SJSA1 (cell line): Measurements from ENCODE around the gene NOS3. TPM values are rescaled to one million over a fixed set of nuclear protein-coding genes. Genes with fewer than 3 reads are reported as not detected.
"Not testable (repeated sequence)": the region's sequence is repeated elsewhere in the genome, so short reads cannot be mapped to it uniquely, and the experiment has no call there.

Source experiments
- DNase-seq, 2 experiments: peaks; one replicate each; pipeline ENCODE4 v3.0.0-alpha.2; 2015 to 2020; ENCODE audit warnings: low spot score in 2 of 2, low read depth in 1 of 2
- H3K27ac ChIP-seq: fragments of 250-450 bp; sonication (Bioruptor Pico); 2 replicates; pipeline ENCODE4 v1.5.1; 2020; ENCODE audit warnings: mild to moderate bottlenecking, moderate library complexity
- H3K27me3 ChIP-seq: fragments of 250-450 bp; sonication (Bioruptor Pico); replicated peaks from 2 replicates; pipeline ENCODE4 v1.5.1; 2020; ENCODE audit warnings: mild to moderate bottlenecking, moderate library complexity
- H3K36me3 ChIP-seq: fragments of 250-450 bp; sonication (Bioruptor Pico); 2 replicates; pipeline ENCODE4 v1.5.1; 2020; ENCODE audit warnings: mild to moderate bottlenecking
- H3K4me1 ChIP-seq: fragments of 250-450 bp; sonication (Bioruptor Pico); replicated peaks from 2 replicates; pipeline ENCODE4 v1.6.1; 2021; ENCODE audit warnings: mild to moderate bottlenecking
- H3K4me3 ChIP-seq: fragments of 250-450 bp; sonication (Bioruptor Pico); 2 replicates; pipeline ENCODE4 v1.5.1; 2020; ENCODE audit warnings: mild to moderate bottlenecking
- H3K9me3 ChIP-seq: fragments of 250-450 bp; sonication (Bioruptor Pico); replicated peaks from 2 replicates; pipeline ENCODE4 v1.5.1; 2020; ENCODE audit warnings: mild to moderate bottlenecking
- total RNA-seq: library from RNA; depleted of rRNA; stranded (reverse); fragments of >200 nt; shearing (Covaris generic); gene quantifications from 2 replicates; pipeline ENCODE4 v1.2.3, GENCODE V29; 2014

Gene NOS3
- total RNA-seq, 1 experiment from 2014 or later: not detected

DNA sequence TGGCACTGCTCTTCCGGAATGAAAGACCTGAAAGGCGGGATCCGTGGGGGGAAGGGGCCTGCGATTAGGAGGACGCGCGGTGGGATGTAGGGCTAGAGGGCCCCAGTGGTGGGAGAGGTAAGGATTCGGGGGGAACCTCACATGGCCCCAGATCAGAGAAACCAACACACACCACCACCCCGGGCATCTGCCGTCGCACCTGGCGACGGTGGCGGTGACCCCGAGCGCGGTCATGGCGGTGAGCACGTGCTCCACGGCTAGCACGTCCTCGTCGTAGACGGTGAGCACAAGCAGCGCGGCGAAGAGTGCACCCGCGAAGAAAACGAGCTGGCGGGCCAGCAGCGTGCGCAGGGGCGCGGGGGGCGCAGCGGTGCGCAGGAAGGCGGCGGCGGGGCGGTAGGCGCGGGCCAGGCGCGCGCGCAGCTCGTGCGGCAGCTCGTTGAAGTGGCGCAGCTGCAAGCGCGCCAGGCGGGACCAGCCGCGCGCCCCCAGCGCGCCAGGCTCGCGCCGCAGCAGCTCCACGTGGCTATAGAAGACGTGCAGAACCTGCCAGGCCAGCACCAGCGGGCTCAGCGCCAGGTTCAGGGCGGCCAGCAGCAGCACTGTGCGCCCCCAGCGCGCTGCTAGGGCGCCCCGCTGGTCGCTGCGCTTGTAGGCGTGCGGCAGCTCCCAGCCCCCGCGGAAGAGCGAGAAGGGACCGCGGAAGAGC is 27.8 kb downstream of the NOS3 start:
- no peak overlapping the region for H3K27ac ChIP-seq
- H3K9me3 ChIP-seq: peaks cover 7% of the 10 kb centered on the region; the same call in 1 of the 2 replicates
- H3K4me3 ChIP-seq: no peak overlapping the region
- no peak for DNase-seq
- no peaks in the 10 kb centered on the region for H3K36me3 ChIP-seq
- H3K4me1 ChIP-seq: peaks cover 18% of the 10 kb centered on the region
- H3K27me3 ChIP-seq: peaks cover 50% of the 10 kb centered on the region

DNA sequence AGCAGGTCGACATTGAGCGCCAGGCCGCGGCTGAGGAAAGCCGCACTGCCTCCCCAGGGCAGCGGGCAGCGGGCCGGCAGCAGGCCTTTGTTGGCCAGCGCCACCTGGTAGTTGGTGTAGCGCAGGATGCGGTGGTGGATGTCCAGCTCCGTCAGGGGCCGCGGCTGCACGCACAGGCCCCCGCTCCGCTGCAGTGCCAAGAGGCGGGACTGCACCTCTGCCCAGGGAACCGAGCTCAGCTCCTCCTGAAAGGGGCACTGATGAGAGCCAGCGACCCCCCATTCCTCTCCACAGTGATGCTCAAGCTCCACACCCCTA is 28.3 kb downstream of the NOS3 start:
- H3K4me3 ChIP-seq: no peak overlapping the region
- peaks cover 46% of the 10 kb centered on the region for H3K27me3 ChIP-seq
- H3K4me1 ChIP-seq: peaks cover 13% of the 10 kb centered on the region
- no peaks in the 10 kb centered on the region for H3K36me3 ChIP-seq
- H3K9me3 ChIP-seq: peaks cover 7% of the 10 kb centered on the region; the same call in 1 of the 2 replicates
- H3K27ac ChIP-seq: no peak overlapping the region
- DNase-seq: no peak

DNA sequence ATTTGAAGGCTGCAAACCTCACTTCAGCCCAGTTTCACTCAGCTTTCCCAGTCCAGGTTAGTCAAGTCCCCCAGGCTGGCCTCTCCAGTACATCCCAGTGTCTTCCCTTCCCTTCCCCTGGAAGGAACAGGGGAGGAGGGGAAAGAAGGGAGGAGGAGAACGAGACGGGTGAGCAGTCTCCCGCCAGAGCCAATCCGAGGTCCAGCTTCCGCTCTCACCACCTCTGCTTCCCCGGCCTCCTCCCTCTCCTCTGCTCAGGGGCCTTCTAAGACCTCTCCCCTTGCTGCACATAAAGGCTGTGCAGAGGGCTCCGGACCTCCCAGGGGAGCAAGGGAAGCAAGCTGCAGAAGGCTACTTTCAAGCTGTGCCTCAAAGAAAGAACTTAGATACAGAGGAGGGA is 29.4 kb downstream of the NOS3 start:
- Histone ChIP-seq H3K4me1 (peaks cover 11% of the 10 kb centered on the region), H3K27me3 (peaks cover 43% of the 10 kb centered on the region)

DNA sequence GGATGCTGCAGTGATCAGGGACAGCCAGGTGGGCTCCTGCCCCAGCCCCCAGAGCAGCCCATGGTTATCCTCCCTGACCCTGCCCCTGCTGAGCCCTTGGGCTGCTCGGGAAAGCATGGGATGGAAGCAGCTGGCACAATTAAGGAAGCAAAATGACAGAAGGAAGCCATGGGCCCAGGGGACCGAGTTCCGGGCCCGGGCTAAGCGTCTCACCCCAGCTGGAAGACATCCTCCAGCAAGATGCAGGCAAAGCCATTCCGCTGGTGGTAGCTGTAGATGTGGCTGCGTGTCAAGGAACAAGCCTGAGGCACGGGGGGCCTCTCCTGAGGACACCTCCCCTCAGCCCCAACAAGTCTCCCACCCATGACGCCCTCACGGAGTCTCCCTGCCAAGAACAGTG is 32.4 kb downstream of the NOS3 start:
- H3K4me3 ChIP-seq: no peak overlapping the region
- no peaks in the 10 kb centered on the region for H3K36me3 ChIP-seq
- H3K4me1 ChIP-seq: peaks cover 12% of the 10 kb centered on the region
- H3K27me3 ChIP-seq: peaks cover 34% of the 10 kb centered on the region
- peaks cover 7% of the 10 kb centered on the region; the same call in 1 of the 2 replicates for H3K9me3 ChIP-seq
- no peak overlapping the region for H3K27ac ChIP-seq
- no peak for DNase-seq

More for the DNA sequence above, 29.4 kb downstream of the NOS3 start:
- H3K9me3 ChIP-seq: peaks cover 7% of the 10 kb centered on the region; the same call in 1 of the 2 replicates
- H3K4me3 ChIP-seq: no peak overlapping the region
- H3K27ac ChIP-seq: no peak overlapping the region
- H3K36me3 ChIP-seq: no peaks in the 10 kb centered on the region
- DNase-seq: no peak

DNA sequence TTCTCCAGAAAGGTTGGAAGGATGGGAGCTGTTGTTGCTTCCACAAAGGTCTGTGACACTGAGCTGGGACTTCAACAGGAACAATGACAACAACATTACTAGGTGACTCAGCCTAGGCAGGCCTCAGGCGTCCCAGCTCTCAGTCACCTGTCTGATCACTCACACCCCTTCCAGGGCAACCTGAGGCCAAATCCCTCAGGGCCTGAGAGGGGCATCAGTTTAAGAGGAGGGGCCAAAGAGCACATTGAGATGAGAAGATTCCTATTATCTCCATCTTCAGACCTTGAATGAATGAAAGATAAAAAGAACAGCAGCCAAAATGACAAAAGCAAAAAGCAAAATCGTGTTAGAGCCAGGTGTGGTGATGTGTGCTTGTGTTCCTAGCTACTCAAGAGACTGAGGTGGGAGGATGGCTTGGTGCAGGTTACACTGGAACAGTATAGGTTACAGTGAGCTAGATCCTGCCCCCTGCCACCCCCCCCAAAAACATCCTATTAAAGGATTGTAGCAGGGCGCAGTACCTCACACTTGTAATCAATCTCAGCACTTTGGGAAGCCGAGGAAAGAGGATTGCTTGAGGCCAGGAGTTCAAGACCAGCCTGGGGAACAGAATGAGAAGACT is 33.7 kb downstream of the NOS3 start, which contains the start of gene ATG9B:
TSS of gene ATG9B (minus strand) at position 60 of the 622 bp plus-strand sequence. CDS start 71 bp downstream, outside the sequence.
- no peak for DNase-seq
- no peak within 1 kb of the TSS for H3K27ac ChIP-seq
- H3K4me1 ChIP-seq: peaks cover 13% of the 10 kb centered on the region
- no peak within 1 kb of the TSS for H3K4me3 ChIP-seq
- peaks cover 20% of the 10 kb centered on the region for H3K27me3 ChIP-seq
- no peaks in the 10 kb centered on the region for H3K9me3 ChIP-seq
- H3K36me3 ChIP-seq: no peaks in the 10 kb centered on the region

DNA sequence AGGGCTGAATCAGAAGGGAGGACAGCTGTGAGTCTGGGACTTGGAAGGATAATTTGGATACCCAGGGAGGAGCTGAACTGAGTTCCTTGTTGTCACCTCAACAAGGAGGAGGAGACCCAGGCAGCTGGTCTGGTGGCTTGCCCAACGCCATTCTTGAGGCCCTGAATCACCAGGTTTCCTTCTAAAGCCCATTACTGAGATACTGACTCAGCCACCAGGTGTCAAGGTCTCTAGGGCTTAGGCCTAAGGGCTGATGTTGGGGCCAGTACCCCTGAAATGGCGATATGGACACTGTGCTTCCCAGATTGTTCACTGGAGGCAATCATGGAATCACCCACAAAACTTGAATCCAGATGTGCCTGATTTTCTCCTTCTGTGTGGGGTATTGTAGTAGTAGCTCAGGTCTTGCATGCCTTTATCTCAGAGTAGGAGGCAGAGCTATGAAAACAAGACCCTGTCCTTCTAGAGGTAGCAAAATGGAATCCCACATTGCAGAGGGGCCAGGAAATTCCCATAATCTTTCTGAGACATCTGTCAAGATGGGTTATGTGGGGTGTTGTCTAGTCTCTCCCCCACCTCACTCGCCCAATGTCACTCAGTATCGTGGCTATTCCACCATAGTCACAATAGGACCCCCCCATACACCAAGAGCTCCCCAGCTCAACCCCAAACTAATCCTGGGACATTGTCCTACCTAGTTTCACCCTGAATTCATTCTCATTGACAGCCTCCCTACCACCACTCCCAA is 35.3 kb downstream of the NOS3 start:
- no peak for DNase-seq

DNA sequence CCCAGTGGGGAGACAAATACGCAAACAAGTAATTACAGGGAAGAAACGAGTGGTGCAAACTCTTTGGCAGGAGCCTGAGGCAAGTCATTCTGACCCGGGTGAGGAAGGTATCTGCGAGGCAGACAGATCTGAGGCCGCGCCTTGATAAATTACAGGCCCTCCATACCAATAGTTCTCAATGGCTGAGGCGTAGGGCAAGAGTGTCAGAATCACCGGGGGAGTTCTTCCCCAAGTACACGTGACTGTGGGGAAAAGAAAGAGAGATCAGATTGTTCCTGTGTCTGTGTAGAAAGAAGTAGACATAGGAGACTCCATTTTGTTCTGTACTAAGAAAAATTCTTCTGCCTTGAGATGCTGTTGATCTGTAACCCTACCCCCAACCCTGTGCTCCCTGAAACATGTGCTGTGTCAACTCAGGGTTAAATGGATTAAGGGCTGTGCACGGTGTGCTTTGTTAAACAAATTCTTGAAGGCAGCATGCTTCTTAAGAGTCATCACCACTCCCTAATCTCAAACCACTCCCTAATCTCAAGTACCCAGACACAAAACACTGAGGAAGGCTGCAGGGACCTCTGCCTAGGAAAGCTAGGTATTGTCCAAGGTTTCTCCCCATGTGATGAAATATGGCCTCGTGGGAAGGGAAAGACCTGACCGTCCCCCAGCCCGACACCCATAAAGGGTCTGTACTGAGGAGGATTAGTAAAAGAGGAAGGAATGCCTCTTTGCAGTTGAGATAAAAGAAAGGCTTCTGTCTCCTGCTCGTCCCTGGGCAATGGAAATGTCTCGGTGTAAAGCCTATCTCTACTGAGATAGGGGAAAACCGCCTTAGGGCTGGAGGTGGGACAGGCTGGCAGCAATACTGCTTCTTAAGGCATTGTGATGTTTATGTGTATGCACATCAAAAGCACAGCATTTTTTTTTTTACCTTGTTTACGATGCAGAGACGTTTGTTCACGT is 36.2 kb downstream of the NOS3 start:
- DNase-seq, H3K27ac ChIP-seq, H3K27me3 ChIP-seq, H3K36me3 ChIP-seq, H3K4me3 ChIP-seq, H3K9me3 ChIP-seq: not testable (repeated sequence)
- H3K4me1 ChIP-seq: peaks cover 19% of the 10 kb centered on the region

More for the DNA sequence above, 35.3 kb downstream of the NOS3 start:
- peaks cover 19% of the 10 kb centered on the region for H3K4me1 ChIP-seq
- peaks cover 7% of the 10 kb centered on the region; the same call in 1 of the 2 replicates for H3K27me3 ChIP-seq
- no peaks in the 10 kb centered on the region for H3K36me3 ChIP-seq
- H3K9me3 ChIP-seq: no peaks in the 10 kb centered on the region
- no peak overlapping the region for H3K4me3 ChIP-seq
- no peak overlapping the region for H3K27ac ChIP-seq

DNA sequence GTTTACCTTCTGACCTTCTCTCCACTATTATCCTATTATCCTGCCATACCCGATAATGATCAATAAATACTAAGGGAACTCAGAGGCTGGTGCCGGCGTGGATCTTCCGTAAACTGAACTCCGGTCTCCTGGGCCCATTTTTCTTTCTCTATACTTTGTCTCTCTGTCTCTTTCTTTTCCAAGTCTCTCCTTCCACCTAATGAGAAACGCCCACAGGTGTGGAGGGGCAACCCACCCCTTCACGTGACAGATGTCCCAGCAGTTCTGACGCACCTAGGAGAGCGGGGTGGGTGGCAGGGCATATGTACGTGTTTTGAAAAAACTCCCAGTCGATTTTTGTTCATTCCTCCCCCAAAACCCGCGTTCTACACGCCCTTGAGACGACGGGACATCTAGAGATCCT is 36.9 kb downstream of the NOS3 start:
- not testable (repeated sequence) for H3K36me3 ChIP-seq, H3K27me3 ChIP-seq, H3K9me3 ChIP-seq, DNase-seq
- Histone ChIP-seq H3K27ac (peak overlapping the region; percentile 69), H3K4me3 (peak overlapping the region; percentile 72), H3K4me1 (peaks cover 19% of the 10 kb centered on the region)

DNA sequence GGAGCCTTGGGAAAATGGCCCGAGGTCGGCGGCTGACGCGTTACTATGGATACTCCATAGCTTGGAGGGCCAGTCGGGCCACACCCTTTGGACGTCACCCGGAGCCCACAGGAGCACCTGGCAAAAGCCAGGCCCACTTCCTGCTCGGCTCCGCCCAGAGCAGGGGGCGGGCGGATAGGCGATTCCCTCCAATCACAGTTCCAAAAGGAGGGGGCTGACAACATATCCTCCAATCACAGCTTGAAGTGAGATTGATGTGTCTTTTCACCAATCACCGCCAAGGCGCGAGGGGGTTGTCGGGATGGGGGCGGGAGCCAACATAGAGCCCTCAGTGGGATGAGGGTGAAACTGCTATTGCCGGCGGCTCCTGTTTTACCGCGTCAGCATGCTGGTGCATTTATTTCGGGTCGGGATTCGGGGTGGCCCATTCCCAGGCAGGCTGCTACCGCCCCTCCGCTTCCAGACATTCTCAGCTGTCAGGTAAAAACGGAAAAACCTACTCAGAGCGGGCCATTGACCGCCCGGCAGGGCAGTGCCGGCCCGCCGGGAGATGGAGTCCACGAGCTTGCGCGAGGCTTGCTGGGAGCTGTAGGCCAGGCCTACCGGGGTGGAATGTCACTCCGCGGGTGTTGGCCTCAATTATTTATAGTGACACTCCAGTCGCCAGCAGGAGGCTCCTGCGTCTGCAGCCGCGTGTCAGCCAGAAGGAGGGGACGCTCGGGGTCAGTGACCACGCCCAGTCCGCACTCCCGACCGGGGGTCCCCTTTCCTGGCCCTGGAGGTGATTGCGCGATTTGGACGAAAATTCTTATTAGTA is 37.5 kb downstream of the NOS3 start, which contains the start of gene ABCB8:
TSS of gene ABCB8 (plus strand) at position 320 of the 817 bp plus-strand sequence. CDS start at position 386, 66 bp downstream.
- peak; percentile 99 to 100 for DNase-seq
- Histone ChIP-seq H3K36me3 (peaks cover 9% of the 10 kb centered on the region; the same call in 1 of the 2 replicates), H3K4me1 (peaks cover 19% of the 10 kb centered on the region), H3K27me3 (peaks cover 3% of the 10 kb centered on the region; the same call in 1 of the 2 replicates), H3K4me3 (peak within 1 kb of the TSS; percentile 72), H3K9me3 (no peaks in the 10 kb centered on the region), H3K27ac (peak within 1 kb of the TSS; percentile 69)

DNA sequence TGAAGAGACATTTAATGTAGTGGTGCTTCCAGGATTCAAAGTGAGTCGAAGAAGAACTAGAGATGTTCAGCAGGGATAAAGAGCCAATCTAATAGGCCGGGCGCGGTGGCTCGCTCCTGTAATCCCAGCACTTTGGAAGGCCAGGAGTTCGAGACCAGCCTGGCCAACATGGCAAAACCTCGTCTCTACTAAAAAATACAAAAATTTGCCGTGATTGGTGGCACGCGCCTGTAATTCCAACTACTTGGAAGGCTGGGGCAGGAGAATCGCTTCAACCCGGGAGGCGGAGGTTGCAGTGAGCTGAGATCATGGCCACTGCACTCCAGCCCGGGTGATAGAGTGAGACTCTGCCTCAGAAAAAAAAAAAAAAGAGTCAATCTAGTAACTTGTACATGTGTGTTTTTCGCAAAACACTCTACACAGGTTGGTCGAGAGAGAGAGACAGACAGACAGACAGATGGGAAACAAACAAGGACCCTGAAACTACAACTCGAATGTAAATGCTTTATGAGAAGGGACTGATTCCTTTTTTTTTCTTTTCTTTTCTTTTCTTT is 38.2 kb downstream of the NOS3 start:
- Histone ChIP-seq H3K4me3 (peak overlapping the region; percentile 72), H3K36me3 (peaks cover 16% of the 10 kb centered on the region; the same call in 1 of the 2 replicates), H3K27ac (peak overlapping the region; percentile 36), H3K9me3 (no peaks in the 10 kb centered on the region), H3K4me1 (peaks cover 19% of the 10 kb centered on the region), H3K27me3 (no peaks in the 10 kb centered on the region)
- peak in 1 of 2 experiments; percentile 31 for DNase-seq

DNA sequence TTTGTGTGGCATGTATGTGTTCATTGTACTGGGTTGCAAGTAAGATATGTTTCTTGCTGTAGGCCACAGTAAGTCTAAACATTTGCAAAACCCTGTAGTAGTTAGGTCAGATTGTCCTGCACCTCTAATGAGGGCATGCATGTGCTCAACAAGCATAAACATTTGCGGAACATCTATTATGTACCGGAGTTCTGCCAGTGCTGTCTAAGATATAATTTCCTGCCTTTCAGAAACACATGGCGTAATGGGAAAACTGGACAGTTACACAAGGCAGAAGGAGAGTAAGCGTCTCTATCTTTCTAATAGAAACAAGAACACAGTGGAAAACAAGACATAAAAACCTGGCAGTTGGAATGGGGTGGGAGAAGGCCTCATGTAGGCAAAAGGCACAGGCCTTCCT is 40.2 kb downstream of the NOS3 start:
- H3K9me3 ChIP-seq: no peaks in the 10 kb centered on the region
- H3K36me3 ChIP-seq: peaks cover 35% of the 10 kb centered on the region
- no peaks in the 10 kb centered on the region for H3K27me3 ChIP-seq
- peaks cover 19% of the 10 kb centered on the region for H3K4me1 ChIP-seq
- H3K4me3 ChIP-seq: no peak overlapping the region
- DNase-seq: no peak
- H3K27ac ChIP-seq: no peak overlapping the region
